ENCODE data around the gene CD2.

Gene CD2

GRCh38 chr1:116777831-116778830, 23.9 kb downstream of the CD2 start:
- no CpG with 5 or more reads among the region's 3 CpGs for WGBS (ENCODE audit: extremely low coverage, insufficient coverage, low lambda C conversion rate)
- no peaks in the 10 kb centered on the region for H3K27me3 ChIP-seq (ENCODE audit: insufficient read depth, low read length, poor library complexity)
- H3K23ac ChIP-seq (ENCODE audit: low read length) = no peak overlapping the region
- H3K79me2 ChIP-seq (ENCODE audit: control insufficient read depth, insufficient read depth, low read length) = no peaks in the 10 kb centered on the region
- H3K9ac ChIP-seq (ENCODE audit: low read length) = no peak overlapping the region
- no peak overlapping the region for H3K27ac ChIP-seq (ENCODE audit: low read depth, low read length)
- no peak for DNase-seq
- H4K5ac ChIP-seq (ENCODE audit: low read length) = no peak overlapping the region
- H2BK15ac ChIP-seq (replicated peaks; ENCODE audit: low read depth) = no peak overlapping the region
- no peaks in the 10 kb centered on the region for H3K79me1 ChIP-seq (ENCODE audit: low read length)
- H3K18ac ChIP-seq (ENCODE audit: low read length) = no peak overlapping the region
- no peaks in the 10 kb centered on the region for H3K36me3 ChIP-seq (ENCODE audit: control insufficient read depth, insufficient read depth, low read length)
- no peak overlapping the region for H3K56ac ChIP-seq (ENCODE audit: low read length)
- no peak overlapping the region for H2AK5ac ChIP-seq (ENCODE audit: low read length)
- no peaks in the 10 kb centered on the region for H3K4me1 ChIP-seq (ENCODE audit: control insufficient read depth, low read depth, low read length)
- H2BK120ac ChIP-seq (ENCODE audit: low read depth, low read length) = no peak overlapping the region
- no peak overlapping the region for H4K8ac ChIP-seq (ENCODE audit: low read depth, low read length)
- no peak overlapping the region for H2BK5ac ChIP-seq (ENCODE audit: low read length)
- no peak overlapping the region for H3K4ac ChIP-seq (ENCODE audit: low read depth, low read length)
- H3K4me2 ChIP-seq (ENCODE audit: low read length) = no peak overlapping the region
- H3K4me3 ChIP-seq (ENCODE audit: low read length) = no peak overlapping the region

GRCh38 chr1:116781034-116781433, 26.8 kb downstream of the CD2 start:
- no peak overlapping the region for H4K5ac ChIP-seq (ENCODE audit: low read length)
- H3K4me1 ChIP-seq (ENCODE audit: control insufficient read depth, low read depth, low read length) = no peaks in the 10 kb centered on the region
- H3K56ac ChIP-seq (ENCODE audit: low read length) = no peak overlapping the region
- H3K4ac ChIP-seq (ENCODE audit: low read depth, low read length) = no peak overlapping the region
- WGBS (ENCODE audit: extremely low coverage, insufficient coverage, low lambda C conversion rate) = no CpG with 5 or more reads among the region's 6 CpGs
- no peak overlapping the region for H3K18ac ChIP-seq (ENCODE audit: low read length)
- H3K36me3 ChIP-seq (ENCODE audit: control insufficient read depth, insufficient read depth, low read length) = no peaks in the 10 kb centered on the region
- H2BK15ac ChIP-seq (replicated peaks; ENCODE audit: low read depth) = no peak overlapping the region
- H3K23ac ChIP-seq (ENCODE audit: low read length) = no peak overlapping the region
- no peak overlapping the region for H2AK5ac ChIP-seq (ENCODE audit: low read length)
- no peak overlapping the region for H2BK120ac ChIP-seq (ENCODE audit: low read depth, low read length)
- no peak for DNase-seq
- no peak overlapping the region for H3K4me2 ChIP-seq (ENCODE audit: low read length)
- no peak overlapping the region for H4K8ac ChIP-seq (ENCODE audit: low read depth, low read length)
- H2BK5ac ChIP-seq (ENCODE audit: low read length) = no peak overlapping the region
- H3K79me2 ChIP-seq (ENCODE audit: control insufficient read depth, insufficient read depth, low read length) = no peaks in the 10 kb centered on the region
- H3K79me1 ChIP-seq (ENCODE audit: low read length) = no peaks in the 10 kb centered on the region
- no peak overlapping the region for H3K4me3 ChIP-seq (ENCODE audit: low read length)
- no peak overlapping the region for H3K9ac ChIP-seq (ENCODE audit: low read length)
- H3K27ac ChIP-seq (ENCODE audit: low read depth, low read length) = no peak overlapping the region
- H3K27me3 ChIP-seq (ENCODE audit: insufficient read depth, low read length, poor library complexity) = no peaks in the 10 kb centered on the region

GRCh38 chr1:116785006-116785405, 30.8 kb downstream of the CD2 start:
- WGBS (ENCODE audit: extremely low coverage, insufficient coverage, low lambda C conversion rate) = no CpG with 5 or more reads among the region's 4 CpGs
- Histone ChIP-seq H3K4me3 (ENCODE audit: low read length) (no peak overlapping the region), H3K27me3 (ENCODE audit: insufficient read depth, low read length, poor library complexity) (no peaks in the 10 kb centered on the region), H2BK120ac (ENCODE audit: low read depth, low read length) (no peak overlapping the region), H3K79me2 (ENCODE audit: control insufficient read depth, insufficient read depth, low read length) (no peaks in the 10 kb centered on the region), H3K23ac (ENCODE audit: low read length) (no peak overlapping the region), H3K4me1 (ENCODE audit: control insufficient read depth, low read depth, low read length) (no peaks in the 10 kb centered on the region), H3K4ac (ENCODE audit: low read depth, low read length) (no peak overlapping the region), H2BK5ac (ENCODE audit: low read length) (no peak overlapping the region), H4K8ac (ENCODE audit: low read depth, low read length) (no peak overlapping the region), H3K56ac (ENCODE audit: low read length) (no peak overlapping the region), H4K5ac (ENCODE audit: low read length) (no peak overlapping the region), H3K9ac (ENCODE audit: low read length) (no peak overlapping the region), H3K27ac (ENCODE audit: low read depth, low read length) (no peak overlapping the region), H2BK15ac (replicated peaks; ENCODE audit: low read depth) (no peak overlapping the region), H3K79me1 (ENCODE audit: low read length) (no peaks in the 10 kb centered on the region), H3K36me3 (ENCODE audit: control insufficient read depth, insufficient read depth, low read length) (no peaks in the 10 kb centered on the region), H3K18ac (ENCODE audit: low read length) (no peak overlapping the region), H2AK5ac (ENCODE audit: low read length) (no peak overlapping the region), H3K4me2 (ENCODE audit: low read length) (no peak overlapping the region)
- DNase-seq = no peak

- Histone ChIP-seq H3K4me2 (ENCODE audit: low read length) (no peak overlapping the region), H3K56ac (ENCODE audit: low read length) (no peak overlapping the region), H3K79me1 (ENCODE audit: low read length) (no peaks in the 10 kb centered on the region), H3K27me3 (ENCODE audit: insufficient read depth, low read length, poor library complexity) (no peaks in the 10 kb centered on the region), H3K4me3 (ENCODE audit: low read length) (no peak overlapping the region), H4K8ac (ENCODE audit: low read depth, low read length) (no peak overlapping the region), H4K5ac (ENCODE audit: low read length) (no peak overlapping the region), H3K4ac (ENCODE audit: low read depth, low read length) (no peak overlapping the region), H3K36me3 (ENCODE audit: control insufficient read depth, insufficient read depth, low read length) (no peaks in the 10 kb centered on the region), H3K4me1 (ENCODE audit: control insufficient read depth, low read depth, low read length) (no peaks in the 10 kb centered on the region), H3K23ac (ENCODE audit: low read length) (no peak overlapping the region), H2BK5ac (ENCODE audit: low read length) (no peak overlapping the region), H2BK120ac (ENCODE audit: low read depth, low read length) (no peak overlapping the region), H2BK15ac (replicated peaks; ENCODE audit: low read depth) (no peak overlapping the region), H2AK5ac (ENCODE audit: low read length) (no peak overlapping the region), H3K27ac (ENCODE audit: low read depth, low read length) (no peak overlapping the region), H3K18ac (ENCODE audit: low read length) (no peak overlapping the region), H3K79me2 (ENCODE audit: control insufficient read depth, insufficient read depth, low read length) (no peaks in the 10 kb centered on the region), H3K9ac (ENCODE audit: low read length) (no peak overlapping the region)
- DNase-seq = no peak
- no CpG with 5 or more reads among the region's 1 CpG for WGBS (ENCODE audit: extremely low coverage, insufficient coverage, low lambda C conversion rate)
Measured at GRCh38 chr1:116786049-116786448, 31.8 kb downstream of the CD2 start.

GRCh38 chr1:116791727-116792126, 37.5 kb downstream of the CD2 start:
- Histone ChIP-seq H3K9ac (ENCODE audit: low read length) (no peak overlapping the region), H3K79me1 (ENCODE audit: low read length) (no peaks in the 10 kb centered on the region), H3K27ac (ENCODE audit: low read depth, low read length) (no peak overlapping the region), H3K27me3 (ENCODE audit: insufficient read depth, low read length, poor library complexity) (no peaks in the 10 kb centered on the region), H3K4ac (ENCODE audit: low read depth, low read length) (no peak overlapping the region), H3K36me3 (ENCODE audit: control insufficient read depth, insufficient read depth, low read length) (no peaks in the 10 kb centered on the region), H3K4me2 (ENCODE audit: low read length) (no peak overlapping the region), H3K56ac (ENCODE audit: low read length) (no peak overlapping the region), H3K4me1 (ENCODE audit: control insufficient read depth, low read depth, low read length) (no peaks in the 10 kb centered on the region), H2BK15ac (replicated peaks; ENCODE audit: low read depth) (no peak overlapping the region), H2BK5ac (ENCODE audit: low read length) (no peak overlapping the region), H4K8ac (ENCODE audit: low read depth, low read length) (no peak overlapping the region), H3K23ac (ENCODE audit: low read length) (no peak overlapping the region), H3K18ac (ENCODE audit: low read length) (no peak overlapping the region), H2AK5ac (ENCODE audit: low read length) (no peak overlapping the region), H2BK120ac (ENCODE audit: low read depth, low read length) (no peak overlapping the region), H3K4me3 (ENCODE audit: low read length) (no peak overlapping the region), H3K79me2 (ENCODE audit: control insufficient read depth, insufficient read depth, low read length) (no peaks in the 10 kb centered on the region), H4K5ac (ENCODE audit: low read length) (no peak overlapping the region)
- DNase-seq = no peak

Data from mesendoderm (in vitro differentiated cells).